GM13977 (cell line): ENCODE data around the gene LRRC57.

ENCODE experiments used
- DNase-seq: peaks from one replicate; pipeline ENCODE4 v3.0.0; 2012; ENCODE audit warnings: low spot score
- in situ Hi-C: fragments of 300-500 bp; cut with MboI; formaldehyde crosslinking; loops from one replicate; pipeline ENCODE4 v1.12.0; 2022; ENCODE audit warnings: low sequenced_read_pairs, low pct_unique_long_range_greater_than_20kb, mixed read lengths, inconsistent platforms; ENCODE audit not compliant: unreplicated experiment
- TF ChIP-seq, protein P1 (sequence below): IDR thresholded peaks from 2 replicates; pipeline ENCODE4 v1.5.1; 2012; ENCODE audit warnings: mild to moderate bottlenecking, control low read depth; ENCODE audit not compliant: insufficient read depth; ENCODE audit errors: extremely low read depth, missing control alignments

The LRRC57 gene

DNA sequence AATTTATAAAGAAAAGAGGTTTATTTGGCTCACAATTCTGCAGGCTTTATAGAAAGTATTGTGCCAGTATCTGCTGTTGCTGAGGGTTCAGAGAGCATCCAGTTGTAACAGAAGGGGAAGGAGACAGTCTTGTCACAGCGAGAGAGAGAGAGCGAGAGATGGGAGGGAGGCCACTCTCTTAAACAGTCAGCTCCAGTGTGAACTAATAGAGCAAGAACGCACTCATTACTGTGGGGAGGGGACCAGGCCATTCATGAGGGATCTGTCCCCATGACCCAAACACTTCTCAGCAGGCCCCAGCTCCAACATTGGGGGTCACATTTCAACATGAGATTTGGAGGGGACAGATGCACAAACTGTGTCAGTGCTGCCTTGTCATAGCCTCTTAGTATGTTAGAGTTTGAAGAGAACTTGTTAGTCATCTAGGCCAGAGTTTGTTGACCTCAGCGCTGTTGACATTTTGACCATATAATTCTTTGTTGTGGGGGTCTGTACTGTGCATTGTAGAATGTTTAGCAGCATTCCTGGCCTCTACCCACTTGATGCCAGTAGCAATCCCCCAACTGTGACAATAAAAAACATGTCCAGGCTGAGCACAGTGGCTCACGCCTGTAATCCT lies 42.1 kb upstream of the LRRC57 start:
- in situ Hi-C loops = no loop called here
- DNase-seq = no peak
- TF ChIP-seq, protein P1, sequence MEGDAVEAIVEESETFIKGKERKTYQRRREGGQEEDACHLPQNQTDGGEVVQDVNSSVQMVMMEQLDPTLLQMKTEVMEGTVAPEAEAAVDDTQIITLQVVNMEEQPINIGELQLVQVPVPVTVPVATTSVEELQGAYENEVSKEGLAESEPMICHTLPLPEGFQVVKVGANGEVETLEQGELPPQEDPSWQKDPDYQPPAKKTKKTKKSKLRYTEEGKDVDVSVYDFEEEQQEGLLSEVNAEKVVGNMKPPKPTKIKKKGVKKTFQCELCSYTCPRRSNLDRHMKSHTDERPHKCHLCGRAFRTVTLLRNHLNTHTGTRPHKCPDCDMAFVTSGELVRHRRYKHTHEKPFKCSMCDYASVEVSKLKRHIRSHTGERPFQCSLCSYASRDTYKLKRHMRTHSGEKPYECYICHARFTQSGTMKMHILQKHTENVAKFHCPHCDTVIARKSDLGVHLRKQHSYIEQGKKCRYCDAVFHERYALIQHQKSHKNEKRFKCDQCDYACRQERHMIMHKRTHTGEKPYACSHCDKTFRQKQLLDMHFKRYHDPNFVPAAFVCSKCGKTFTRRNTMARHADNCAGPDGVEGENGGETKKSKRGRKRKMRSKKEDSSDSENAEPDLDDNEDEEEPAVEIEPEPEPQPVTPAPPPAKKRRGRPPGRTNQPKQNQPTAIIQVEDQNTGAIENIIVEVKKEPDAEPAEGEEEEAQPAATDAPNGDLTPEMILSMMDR = no peak

DNA sequence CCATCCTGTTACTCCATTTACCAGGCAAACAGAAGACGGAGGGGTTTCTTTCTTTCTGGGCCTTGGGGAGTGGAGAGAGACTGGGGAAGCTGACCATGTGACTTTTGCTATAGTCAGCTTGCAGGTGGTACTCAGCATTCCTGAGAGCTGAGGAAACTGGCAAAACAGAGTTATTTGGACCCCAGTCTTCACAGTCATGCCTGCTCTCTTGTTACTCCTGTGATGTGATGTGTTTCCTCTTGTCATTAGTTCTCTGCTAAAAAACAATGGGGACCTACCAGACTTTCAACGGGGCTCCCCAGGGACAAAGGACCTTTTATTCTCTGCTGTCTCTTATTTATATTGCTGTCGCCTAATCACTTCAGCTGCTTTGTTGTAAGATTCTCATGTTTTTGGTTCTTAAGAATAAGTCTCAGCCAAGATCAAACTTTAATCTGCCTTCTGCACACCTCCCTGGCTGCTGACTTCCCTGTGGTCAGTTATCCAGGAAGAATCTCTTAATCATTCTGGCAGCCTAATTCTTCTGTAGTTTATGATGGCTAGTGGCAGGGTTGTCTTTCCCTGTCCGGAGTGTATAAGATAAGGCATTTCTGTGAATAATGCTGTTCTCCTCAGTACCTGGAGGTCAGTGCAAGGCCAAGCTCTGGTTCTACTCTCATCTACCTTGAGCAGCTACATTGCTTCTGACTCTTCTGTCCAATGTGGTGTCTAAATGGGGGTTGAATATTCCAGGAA lies 35.6 kb upstream of the LRRC57 start:
- in situ Hi-C loops = no loop called here
- DNase-seq = no peak
- TF ChIP-seq, protein P1 = no peak

DNA sequence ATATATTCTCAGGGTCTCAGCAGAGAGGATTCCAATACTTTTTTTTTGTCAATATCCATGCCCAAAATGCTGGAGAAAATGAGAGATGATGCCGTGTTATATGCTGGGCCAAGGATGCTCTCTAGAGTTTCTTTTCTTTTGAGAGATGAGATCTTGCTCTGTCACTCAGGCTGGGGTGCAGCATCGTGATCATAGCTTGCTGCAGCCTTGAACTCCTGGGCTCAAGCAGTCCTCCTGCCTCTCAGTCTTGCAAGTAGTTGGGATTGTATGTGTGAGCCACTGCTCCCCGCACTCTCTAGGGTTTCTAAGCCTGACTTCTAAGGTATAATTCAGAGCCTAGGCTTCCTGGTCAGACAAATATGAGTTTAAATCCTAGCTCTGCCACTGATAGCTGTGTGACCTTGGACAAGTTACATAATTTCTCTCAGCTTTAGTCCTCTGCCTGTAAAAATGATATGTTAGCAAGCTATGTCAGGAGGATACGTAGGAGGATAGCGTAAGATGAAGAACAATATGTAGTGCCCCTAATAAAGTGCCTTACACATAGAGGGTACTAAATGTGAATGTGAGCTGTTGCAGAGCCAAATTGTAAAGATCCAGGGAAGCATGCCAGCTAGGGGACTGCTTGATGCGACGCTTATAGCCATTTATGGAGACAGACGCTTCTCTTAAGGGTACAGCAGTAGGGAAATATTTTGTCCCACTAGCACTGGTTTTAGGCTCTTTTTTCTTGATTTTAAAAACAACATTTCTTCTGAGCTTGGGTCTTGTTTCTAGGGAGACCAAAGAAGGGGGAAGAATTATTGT lies 34.2 kb upstream of the LRRC57 start:
- in situ Hi-C loops = no loop called here
- no peak for DNase-seq
- TF ChIP-seq, protein P1 = no peak

DNA sequence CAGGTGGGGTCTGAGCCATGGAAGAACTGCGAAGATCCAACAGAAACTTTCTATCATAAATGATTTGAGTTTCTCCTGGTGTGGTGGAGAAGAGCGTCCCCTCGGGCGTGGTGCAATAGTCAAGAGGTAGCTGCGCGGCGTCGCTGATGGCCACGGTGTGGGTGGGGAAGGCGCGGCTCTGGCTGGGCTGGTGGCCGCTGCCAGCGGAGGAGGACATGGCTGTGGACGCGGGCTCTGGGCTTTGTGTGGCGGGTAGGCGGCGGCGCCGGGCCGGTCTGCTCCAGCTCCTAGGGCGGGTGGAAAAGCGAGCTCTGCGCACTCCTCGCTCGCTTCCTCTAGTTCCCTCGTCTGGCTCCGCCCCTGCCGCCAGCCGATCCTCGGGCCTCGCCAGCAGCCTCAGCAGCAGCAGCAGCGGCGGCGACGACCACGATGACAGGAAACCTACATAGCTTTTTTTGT lies 32.7 kb upstream of the LRRC57 start:
- in situ Hi-C loops = no loop called here
- TF ChIP-seq, protein P1 = peak; percentile 16
- DNase-seq = peak; percentile 72

DNA sequence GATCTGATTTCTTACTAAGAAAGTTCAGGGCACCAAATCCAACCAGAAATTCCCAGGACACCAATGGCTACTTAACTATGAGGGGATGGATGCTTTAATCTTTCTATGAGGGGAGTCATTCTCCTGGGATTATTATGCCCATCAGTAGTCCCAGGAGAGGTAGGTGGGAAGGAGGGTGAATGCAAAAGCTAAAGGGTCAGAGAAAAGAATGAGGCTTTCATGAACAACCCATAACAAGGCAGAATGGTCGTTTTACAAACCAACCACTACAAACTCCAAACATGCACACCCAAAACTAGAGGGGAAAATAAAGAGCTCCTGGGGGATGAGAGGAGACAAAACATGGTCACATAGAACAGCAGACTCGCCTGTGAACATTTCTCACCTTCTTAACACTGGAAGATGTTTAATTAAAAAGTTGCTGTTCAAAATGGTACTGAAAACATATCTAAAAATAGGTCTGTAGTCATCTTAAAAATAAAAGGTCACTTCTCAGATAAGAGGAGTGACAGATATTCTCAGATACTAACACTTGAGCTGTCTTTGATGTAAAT lies 30.5 kb upstream of the LRRC57 start:
- no peak for DNase-seq

More for the DNA sequence above, 30.5 kb upstream of the LRRC57 start:
- TF ChIP-seq, protein P1 = no peak
- in situ Hi-C loops = no loop called here
